GM08714 (cell line): ENCODE measurements around the gene CLIP2.
"Not testable (repeated sequence)": the region's sequence is repeated elsewhere in the genome, so short reads cannot be mapped to it uniquely, and the experiment has no call there.

Source experiments
- H3K4me3 ChIP-seq: fragments of 200-500 bp; sonication (Bioruptor generic); 2 replicates; pipeline ENCODE4 v1.5.1; 2014; ENCODE audit warnings: mild to moderate bottlenecking, low read length, inconsistent platforms
- ZNF274 ChIP-seq: IDR thresholded peaks from 2 replicates; pipeline ENCODE4 v1.6.1; 2012; ENCODE audit warnings: mild to moderate bottlenecking, low read depth, low read length

Gene CLIP2

DNA sequence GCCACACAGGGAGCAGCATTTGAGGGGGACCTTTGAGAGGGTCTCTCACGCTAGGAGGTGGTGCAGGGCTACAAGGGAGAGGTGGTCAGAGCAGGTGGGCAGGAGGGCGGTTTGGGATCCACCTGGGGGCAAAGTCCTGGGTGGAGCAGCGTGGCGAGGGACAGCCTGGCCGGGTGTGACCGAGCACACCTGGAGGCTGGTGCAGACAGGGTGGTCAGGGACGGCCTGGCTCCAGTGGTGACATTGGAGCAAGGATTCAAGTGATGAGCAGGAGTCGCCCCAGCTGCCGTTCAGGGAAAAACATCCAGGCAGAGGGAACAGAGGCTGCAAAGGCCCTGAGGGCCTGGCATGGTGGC is 36.0 kb downstream of the CLIP2 start:
- no peak overlapping the region for H3K4me3 ChIP-seq
- TF ChIP-seq ZNF274, result no peak

DNA sequence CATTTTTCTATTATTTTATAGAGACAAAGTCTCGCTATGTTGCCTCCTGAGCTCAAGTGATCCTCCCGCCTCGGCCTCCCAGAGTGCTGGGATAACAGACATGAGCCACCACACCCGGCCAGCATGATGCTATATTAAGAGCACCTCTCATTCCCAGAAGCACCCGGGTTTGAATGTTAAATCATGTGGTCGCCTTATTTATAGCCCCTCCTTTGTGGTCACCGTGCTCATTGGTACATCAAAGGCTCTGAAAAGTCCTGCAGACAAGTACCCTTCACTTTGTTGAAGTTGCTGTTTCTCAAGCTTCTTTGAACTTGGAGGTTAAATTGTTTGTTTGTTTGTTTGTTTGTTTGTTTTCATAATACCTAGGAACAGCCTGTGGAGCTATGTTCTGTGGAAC is 40.0 kb downstream of the CLIP2 start:
- TF ChIP-seq ZNF274, result no peak
- no peak overlapping the region for H3K4me3 ChIP-seq

DNA sequence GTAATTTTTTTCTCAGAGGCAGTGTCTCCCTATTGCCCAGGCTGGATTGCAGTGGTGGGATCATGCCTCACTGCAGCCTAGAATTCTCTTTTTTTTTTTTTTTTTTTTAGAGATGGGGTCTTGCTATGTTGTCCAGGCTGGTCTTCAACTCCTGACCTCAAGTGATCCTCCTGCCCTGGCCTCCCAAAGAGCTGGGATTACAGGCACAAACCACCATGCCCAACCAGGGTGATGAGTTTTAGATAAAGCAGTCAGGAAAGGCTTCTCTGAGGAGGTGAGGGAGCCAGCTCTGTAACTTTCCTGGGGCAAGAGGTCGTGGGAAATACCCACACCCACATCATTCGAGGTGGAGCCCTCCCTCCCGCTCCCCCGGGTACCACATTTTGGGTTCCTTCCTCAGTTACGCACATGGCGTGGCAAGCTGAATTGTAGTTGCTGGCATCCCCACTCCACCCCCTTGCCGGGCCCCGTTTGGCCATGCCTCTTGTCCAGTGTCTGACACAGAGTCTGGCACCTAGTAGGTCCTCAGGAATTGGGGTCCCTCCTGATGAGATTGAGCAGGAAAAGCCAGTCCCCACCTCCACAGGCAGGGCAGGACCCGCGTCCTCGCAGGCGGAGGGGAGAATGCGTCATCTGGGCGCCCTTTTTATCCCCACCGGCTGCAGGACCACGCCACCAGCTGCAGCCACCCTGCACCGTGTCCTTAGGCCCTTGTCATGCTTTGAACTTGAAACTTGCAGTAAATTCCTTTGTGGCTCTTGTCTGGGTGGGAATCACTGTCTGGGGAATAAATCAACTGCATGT is 43.4 kb downstream of the CLIP2 start:
- no peak for TF ChIP-seq ZNF274
- no peak overlapping the region for H3K4me3 ChIP-seq

DNA sequence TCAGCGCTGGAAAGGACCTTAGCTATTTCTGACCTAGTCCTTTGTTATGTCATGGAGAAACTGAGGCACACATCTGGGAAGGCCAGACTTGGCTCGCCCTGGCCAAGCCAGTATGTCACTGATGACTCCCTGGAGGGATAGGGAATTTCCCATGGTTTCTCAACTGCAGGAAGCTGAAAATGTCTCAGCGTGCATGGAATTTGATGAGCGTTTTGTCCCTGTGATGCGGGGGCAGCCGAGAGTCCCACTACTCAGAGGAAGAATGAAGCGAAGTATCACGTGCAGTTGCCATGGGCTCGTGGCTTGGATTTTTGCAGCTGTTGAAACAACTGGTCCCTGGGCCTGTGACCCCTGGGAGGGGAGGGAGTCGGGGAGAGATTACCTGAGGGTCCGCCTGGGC is 44.8 kb downstream of the CLIP2 start:
- H3K4me3 ChIP-seq, result no peak overlapping the region

DNA sequence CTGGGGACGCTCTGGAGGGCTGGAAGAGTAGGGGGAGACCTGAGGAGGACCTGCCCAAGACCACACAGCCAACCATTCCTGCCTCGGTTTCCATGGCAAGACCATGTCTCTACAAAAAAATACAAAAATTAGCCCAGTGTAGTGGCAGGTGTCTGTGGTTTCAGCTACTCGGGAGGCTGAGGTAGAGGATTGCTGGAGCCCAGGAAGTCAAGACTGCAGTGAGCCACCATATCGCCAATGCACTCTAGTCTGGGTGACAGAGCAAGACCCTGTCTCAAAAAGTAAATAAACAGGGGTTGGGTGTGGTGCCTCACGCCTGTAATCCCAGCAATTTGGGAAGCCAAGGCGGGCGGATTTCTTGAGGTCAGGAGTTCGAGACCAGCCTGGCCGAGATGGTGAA is 48.7 kb downstream of the CLIP2 start:
- no peak overlapping the region for H3K4me3 ChIP-seq
- no peak for TF ChIP-seq ZNF274

More for the DNA sequence above, 44.8 kb downstream of the CLIP2 start:
- no peak for TF ChIP-seq ZNF274

- no peak for TF ChIP-seq ZNF274
- no peak overlapping the region for H3K4me3 ChIP-seq
Measured at GRCh38 chr7:74338366-74339108, 49.3 kb downstream of the CLIP2 start.

DNA sequence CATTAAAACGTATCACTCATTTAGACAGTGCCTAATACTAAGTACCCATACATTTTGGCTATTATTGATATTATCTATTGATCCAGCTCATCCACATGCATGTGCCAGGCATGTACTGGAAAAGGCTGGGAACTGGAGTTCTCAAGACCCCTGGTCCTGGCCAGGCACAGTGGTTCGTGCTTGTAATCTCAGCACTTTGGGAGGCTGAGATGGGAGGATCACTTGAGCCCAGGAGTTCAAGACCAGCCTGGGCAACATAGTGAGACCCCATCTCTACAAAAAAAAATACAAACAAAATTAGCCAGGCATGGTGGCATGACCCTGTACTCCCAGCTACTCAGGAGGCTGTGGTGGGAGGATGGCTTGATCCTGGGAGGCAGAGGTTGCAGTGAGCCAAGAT is 50.4 kb downstream of the CLIP2 start:
- not testable (repeated sequence) for H3K4me3 ChIP-seq

DNA sequence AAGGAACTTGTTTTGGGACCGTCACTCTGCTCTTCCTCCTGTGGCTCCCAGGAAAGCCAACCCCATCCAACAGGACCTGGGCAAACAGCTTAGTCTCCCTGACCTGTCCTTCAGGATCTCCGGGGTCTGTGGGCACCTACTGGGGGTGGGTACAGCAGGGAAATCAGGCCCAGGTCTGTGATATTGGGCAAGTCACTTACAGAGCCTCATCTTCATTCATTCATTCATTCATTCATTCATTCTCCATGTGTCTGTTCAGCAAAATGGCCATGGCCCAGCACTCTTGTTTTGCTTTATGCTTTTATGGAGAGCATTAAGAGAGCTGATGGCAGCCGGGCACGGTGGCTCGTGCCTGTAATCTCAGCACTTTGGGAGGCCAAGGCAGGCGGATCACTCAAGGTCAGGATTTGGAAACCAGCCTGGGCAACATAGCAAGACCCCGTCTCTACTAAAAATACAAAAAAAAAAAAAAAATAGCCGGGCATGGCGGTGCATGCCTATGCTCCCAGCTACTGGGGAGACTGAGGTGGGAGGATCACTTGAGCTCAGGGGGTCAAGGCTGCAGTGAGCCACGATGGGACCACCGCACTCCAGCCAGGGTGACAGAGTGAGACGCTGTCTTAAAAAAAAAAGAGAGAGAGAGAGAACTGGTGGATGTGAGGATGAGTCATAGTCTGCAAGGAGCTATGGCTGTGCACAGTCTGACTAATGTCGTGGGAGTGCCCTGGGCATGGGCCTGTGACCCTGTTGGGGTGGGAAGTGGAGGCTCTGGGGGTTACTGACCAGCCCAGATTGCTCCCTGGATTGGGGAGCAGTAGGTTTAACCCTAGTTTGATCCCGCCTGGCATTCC is 54.3 kb downstream of the CLIP2 start:
- no peak overlapping the region for H3K4me3 ChIP-seq
- no peak for TF ChIP-seq ZNF274

GRCh38 chr7:74344132-74344496 is 54.9 kb downstream of the CLIP2 start:
- no peak for TF ChIP-seq ZNF274
- H3K4me3 ChIP-seq, result no peak overlapping the region

DNA sequence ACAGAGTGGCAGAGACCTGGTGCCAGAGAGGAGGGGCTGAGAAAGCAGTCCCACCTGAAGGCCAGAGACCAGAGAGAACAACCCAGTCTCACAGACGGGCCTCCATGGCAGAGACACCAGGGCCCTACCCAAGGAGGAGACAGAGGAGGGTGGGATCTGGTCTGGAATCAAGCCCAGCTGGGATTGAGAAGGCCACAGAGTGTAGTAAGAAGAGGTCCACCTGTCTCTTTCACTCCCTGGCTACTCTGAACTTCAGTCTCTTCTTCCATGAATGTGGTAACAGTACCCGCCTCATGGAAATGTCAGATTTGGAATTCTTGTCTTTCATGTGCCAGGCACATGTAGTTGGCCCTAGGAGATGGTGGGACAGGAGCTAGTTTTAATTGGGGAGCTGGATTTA is 55.6 kb downstream of the CLIP2 start:
- H3K4me3 ChIP-seq, result no peak overlapping the region
- no peak for TF ChIP-seq ZNF274

- no peak overlapping the region for H3K4me3 ChIP-seq
- TF ChIP-seq ZNF274, result no peak
Measured at GRCh38 chr7:74345970-74346369, 56.8 kb downstream of the CLIP2 start.

GRCh38 chr7:74349621-74350020 is 60.4 kb downstream of the CLIP2 start:
- no peak overlapping the region for H3K4me3 ChIP-seq
- no peak for TF ChIP-seq ZNF274

GRCh38 chr7:74350751-74351150 is 61.5 kb downstream of the CLIP2 start:
- H3K4me3 ChIP-seq, result no peak overlapping the region
- TF ChIP-seq ZNF274, result no peak

DNA sequence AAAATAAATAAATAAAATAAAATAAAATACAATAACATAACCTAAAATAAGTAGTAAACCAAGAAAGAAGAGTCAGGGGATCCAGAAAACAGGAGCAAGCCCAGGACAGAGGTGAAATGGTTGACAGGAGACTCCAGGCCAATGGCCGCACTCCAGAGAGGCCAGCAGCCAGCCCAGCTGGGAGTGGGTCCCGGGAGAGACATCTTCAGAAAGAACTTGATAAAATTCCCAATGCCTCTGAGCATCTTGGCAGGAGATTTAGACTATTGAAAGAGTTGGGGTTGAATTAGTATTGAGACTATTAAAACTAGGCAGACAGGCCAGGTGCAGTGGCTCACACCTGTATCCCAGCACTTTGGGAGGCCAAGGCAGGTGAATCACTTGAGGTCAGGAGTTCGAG is 62.6 kb downstream of the CLIP2 start:
- no peak for TF ChIP-seq ZNF274

GRCh38 chr7:74352551-74353138 is 63.4 kb downstream of the CLIP2 start:
- H3K4me3 ChIP-seq, result not testable (repeated sequence)

More for the DNA sequence above, 62.6 kb downstream of the CLIP2 start:
- H3K4me3 ChIP-seq, result no peak overlapping the region
